GM19468 (cell line): ENCODE data around the gene CHD3.

Experiments
- ATAC-seq: cut with Tn5 transposase; IDR thresholded peaks from one replicate; pipeline ENCODE4 v1.9.1; 2021; ENCODE audit warnings: mild to moderate bottlenecking, moderate library complexity, moderate number of reproducible peaks; ENCODE audit not compliant: unreplicated experiment; ENCODE audit errors: extremely low read depth

The CHD3 gene

GRCh38 chr17:7959503-7960253 lies 71.1 kb downstream of the CHD3 start:
- no peak for ATAC-seq

DNA sequence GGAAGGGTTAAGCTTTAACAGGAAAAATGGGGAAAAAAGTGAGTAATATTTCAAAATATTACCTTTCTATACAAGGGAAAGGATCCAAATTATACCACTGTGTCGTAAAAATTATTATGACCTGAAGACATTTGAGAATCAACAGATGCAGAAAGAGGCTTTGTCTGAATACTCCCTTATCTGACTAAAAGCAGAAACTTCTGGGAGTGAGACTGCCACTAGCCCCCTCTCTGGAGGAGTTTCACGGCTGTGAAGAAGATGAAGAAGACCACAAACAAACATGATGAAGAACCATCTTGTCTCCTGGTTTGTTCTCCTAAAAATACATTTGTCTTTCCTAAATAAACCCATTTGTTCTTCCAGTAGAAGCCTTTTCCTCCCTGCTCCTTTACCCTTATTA lies 72.8 kb downstream of the CHD3 start:
- no peak for ATAC-seq
